Activated naive CD4-positive, alpha-beta T cell (primary cell): Measurements from ENCODE around the gene CSGALNACT2.

Experiments
- DNase-seq, 4 experiments: peaks; one replicate each; lab custom pipeline; 2025; lab: John Stamatoyannopoulos, UW

The CSGALNACT2 gene

DNA sequence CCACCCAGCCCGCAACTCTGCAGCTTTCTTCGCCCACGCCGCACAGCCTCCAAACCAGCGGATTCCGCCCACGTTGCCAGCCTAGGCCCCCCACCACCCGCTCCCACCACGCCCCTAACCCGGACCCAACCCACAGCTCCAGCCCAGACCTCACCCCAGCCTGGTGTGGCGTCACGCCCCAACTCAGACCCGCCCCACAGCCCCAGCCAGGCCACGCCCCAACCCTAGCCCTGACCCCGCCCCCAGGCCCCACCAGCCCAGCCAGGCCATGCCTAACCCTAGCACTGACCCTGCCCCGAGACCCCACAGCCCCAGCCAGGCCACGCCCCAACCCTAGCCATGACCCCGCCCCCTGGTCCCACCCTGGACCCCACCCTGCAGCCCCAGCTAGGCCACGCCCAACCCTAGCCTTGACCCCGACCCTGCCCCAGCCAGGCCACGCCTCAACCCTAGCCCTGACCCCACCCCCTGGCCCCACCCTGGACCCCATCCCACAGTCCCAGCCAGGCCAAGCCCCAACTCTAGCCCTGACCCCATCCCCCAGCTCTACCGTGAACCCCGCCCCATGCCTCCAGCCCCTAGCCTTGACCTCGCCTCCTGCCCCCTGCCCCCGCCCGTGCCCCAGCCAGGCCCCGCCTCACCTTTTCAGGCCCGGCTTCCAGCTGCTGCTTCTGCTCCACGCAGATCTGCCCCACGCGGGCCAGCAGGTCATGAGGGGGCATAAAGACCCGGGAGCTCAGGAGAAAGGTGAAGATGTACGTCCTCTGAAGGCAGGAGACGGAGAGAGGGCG is 64.6 kb downstream of the CSGALNACT2 start:
- peak in 1 of 4 experiments; percentile 20 for DNase-seq

DNA sequence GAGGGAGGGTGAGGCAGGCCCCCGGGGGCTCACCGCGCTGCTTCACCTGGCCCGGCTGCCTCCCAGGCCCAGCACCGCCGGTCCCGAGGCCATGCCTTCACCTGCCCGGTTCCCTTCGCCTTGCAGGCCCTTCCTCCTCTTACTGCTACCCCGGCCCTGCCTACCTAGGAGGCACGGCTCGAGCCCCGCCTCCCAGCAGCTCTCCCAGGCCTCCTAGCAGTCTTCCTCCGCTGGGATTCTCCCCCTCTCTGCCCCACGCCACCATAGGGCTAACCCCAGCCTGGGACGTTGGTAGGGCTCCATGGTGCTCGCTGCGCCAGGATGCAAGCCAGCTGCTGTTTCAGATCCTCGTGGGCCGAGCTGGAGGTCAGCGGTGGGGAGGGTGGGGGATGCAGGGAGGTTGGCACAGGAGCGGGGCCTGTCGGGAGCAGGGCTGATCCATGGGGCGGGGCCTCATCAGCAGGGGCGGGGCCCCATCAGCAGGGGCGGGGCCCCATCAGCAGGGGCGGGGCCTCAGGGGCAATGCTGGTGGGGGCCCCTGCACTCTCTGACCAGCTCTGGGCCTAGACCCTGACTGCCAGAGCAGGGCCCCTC is 65.3 kb downstream of the CSGALNACT2 start:
- DNase-seq: no peak

DNA sequence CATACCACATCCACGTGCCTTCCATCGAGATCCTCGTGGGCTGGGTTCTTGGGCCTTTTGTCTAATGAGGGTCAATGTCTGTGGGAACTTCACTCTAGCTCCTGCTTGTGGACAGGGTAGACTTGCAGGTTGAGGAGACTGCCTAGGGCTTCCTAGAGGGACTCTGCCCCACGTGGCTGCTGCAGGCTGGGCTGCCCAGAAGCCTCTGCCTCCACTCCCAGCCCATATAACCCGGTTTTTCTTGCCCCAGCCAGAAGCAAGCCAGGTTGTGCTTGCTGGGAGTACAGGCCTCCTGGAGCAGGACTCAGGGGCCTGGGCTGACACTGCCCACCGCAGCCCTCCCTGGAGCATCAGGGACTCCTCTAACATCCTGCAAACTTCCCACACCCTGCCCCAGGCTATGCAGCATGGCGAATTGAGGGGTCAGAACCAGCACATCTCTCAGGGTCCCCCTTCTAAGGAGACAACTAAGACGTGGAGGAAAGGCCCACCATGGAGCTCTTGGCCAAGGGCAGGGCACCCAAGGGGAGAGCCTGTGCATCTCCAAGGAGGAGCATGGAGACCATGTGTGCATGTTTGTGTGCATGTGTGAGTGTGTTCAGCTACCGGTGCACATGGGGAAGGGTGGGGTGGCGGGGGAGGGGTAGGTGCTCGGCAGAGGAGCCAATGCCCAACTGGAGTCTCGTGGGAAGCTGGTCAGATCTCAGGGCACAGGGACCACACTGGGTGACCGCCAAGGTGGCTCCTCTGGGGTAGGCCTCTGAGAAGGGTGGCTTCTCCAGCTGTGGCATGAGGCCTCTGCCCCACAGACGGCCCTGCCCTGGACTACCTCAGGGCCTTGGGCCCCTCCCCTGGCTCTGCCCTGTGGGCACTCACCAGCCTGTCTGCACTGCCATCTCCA is 66.0 kb downstream of the CSGALNACT2 start:
- DNase-seq: no peak

DNA sequence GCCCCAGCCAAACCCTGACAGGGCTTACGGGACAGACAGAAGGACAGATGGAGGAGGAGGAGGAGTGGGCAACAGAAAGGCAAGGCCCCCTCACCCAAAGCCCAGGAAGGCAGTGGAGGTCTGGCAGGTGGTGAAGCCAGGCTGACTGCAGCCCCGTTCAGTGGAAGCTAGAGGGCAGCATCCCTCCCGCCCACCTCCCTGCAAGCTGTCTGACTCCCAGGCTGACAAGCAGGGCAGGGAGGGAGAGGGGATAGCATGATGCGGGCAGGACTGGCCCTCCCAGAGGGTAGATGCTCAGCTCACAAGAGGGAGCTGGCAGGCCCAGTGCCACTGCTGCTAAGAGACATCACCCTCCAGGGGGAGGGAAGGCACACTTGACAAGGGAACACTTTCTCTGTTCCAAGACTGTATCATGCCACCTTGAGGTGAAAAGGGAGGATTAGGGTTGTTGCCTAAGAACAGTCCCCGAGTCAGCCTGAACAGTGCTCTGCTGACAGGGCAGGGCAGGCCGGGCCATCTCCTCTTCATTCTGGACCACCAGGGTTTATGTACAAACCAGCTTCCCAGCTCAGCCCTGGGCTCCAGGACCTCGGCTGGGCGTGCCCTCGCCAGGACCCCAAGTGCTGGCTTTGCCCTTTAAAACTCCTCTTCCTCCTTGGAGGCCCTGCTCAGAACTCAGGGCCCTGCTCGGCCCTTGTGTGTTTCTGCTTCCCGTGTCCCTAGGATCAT is 66.9 kb downstream of the CSGALNACT2 start:
- peak in 1 of 4 experiments; percentile 36 for DNase-seq

DNA sequence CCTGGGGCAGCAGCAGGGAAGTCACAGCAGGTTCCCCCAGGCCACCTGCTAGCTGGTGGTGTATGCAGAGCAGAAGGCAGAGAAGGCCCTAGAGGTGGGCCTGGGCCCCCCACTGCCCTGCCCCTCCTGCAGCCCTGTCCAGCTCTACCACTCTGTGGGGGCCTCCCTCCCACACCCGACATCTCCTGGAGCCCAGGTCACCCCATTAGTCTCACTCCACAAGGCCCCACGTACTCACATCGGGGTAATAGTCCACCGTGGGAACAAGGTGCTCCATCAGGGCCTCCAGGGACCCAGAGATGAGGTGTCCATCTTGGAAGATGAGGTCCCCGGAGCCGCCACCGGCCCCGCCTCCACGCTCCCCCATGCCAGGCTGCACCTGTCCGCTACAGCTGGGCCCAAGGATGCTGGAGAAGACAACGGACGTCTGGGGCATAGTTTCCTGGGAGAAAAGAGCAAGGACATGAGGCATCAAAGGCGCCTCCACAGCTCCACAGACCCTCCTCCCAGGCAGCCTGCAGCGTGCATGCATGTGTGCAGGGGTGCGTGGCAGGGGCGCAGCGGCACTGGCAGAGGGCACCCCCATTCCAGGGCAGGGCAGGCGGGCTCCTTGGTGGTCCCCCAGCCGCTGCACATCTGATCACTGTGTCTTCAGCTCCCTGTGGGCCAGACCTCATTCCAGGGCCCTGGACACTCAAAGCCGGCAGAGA is 67.6 kb downstream of the CSGALNACT2 start:
- DNase-seq: no peak

DNA sequence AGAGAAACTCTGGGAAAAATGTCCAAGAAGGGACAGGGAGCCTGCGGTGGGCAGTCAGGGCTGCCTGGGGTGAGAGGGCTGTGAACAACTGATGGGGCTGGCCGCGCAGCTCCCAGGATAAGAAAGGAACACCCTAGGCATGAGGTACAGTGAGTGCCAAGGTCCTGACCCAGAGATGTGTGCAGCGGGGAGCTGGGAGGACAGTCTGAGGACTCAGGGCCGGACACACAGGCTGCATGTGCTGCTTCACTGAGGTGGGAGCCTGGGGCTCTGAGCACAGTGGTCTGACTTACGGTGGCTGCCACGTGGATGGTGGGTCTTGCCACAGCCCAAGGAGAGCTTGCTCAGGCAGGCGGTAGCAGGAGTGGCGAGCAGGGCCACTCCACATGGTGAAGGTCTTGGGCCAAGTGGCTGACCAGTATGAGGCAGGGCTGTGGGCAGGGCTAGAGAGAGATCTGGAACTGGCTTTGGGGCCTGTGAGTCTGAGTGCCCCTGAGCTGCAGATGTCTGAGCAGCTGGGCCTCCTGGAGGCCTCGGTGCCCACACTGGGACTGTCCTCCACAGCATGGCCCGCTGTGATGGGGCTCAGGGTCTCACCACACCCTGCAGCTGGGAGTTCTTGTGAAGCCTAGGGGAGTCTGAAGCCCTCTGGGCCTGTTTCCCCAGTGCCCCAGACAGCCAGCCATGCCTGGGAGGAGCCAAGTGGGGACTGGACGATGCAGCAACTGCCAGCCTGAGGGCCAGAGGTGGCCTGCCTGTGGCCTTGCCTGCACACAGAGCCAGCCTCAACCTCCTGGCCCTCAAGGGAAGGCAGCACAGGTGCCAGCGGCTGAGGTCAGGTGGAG is 68.4 kb downstream of the CSGALNACT2 start:
- no peak for DNase-seq

DNA sequence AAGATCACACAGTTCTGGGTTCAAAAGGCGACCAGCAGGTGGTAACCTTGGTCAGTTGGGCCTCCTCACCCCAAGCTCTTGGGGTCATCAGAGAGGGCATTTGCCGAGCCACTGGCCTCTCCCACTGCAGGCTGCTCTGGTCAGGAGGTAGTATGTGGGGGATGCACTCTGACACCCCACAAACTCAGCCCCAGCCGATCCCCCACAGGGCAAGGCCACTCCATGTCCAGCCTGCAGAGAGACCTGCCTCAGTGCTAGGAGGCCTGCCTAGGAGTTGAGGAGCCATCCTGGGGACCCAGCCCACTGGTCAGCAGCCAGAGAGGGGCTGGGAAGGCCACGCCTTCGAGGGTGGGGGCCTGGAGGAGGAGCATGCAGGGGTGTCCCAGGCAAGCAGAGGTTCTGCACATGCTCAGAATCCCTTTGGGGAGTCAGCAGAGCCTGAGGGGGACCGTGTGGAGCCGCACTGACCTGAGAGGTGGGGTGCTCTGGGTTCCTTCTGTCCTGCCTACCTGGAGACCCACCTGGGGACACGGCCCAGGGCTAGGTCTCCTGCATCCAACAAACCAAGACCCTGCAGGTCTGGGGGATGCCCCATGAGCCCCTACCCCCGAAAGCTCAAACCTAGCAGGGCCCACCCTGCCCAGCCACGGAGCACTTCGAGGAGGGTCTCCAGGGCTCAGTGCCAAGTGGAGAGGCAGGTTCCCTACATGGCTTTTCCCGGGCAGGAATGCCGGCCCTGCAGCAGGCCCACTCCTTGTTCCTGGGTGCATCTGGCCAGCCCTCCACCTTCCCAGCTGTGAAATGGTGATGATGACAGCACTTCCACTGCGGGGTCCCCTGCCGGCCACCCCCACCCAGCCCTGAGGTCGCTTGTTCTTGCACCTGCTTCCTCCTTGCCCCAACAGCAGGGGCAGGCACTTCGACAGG is 70.2 kb downstream of the CSGALNACT2 start:
- no peak for DNase-seq

DNA sequence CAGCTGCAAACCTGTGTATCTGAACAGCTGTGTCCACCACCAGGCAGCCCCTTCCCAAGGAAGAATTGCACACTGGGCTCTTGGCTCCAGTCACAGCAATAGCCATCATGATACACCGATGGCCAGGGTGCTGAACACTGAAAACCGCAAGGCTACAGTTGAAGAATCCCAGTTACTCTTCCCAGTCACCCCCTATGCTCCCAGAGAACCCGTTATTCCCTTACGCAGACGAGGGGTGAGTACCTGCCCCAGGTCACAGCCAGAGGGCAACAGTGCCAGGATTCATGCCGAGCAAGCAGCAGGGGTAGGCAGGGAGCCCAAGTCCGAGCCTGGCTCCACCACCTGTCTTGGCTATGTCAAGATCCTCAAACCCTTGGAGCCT is 70.8 kb downstream of the CSGALNACT2 start:
- no peak for DNase-seq

DNA sequence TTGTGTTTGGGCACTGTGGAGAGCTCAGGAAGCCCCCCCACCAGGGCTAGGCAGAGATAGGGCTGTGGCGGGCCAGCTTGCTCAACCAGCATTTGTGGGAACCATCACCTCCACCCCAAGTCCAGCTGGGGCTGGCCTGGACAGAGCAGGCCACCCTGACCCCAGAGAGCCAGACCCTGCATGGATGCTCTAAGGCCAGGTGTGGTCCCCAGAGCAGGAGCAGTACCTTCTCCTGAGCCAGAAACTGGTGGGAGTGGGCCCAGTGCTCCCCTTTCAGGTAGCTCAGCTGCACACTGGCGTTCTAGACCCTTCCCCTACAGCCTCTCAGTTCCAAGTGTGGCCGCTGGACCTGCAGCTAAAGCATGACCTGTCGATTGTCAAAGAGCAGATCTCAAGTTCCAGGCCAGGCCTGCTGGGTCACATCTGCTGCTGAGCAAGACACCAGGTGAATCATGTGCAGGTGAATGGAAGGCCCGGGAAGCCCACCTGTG is 71.5 kb downstream of the CSGALNACT2 start:
- no peak for DNase-seq

DNA sequence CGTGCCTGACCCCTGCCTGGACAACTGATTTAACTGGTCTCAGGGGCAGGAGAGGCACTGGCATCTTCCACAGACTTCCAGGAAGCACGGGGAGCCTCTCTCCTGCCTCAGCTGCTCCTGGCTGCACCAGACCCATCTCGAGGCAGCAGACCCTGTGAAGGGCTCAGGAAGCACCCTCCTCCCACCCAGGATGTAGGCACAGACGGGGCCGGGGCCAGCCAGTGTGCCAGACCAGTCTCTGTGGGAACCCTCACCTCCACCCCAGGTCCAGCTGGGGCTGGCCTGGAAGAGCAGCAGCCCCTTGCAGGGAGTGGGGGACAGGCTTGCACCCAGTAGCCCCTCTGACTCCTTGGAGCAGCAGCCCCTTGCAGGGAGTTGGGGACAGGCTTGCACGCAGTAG is 72.3 kb downstream of the CSGALNACT2 start:
- DNase-seq: no peak

DNA sequence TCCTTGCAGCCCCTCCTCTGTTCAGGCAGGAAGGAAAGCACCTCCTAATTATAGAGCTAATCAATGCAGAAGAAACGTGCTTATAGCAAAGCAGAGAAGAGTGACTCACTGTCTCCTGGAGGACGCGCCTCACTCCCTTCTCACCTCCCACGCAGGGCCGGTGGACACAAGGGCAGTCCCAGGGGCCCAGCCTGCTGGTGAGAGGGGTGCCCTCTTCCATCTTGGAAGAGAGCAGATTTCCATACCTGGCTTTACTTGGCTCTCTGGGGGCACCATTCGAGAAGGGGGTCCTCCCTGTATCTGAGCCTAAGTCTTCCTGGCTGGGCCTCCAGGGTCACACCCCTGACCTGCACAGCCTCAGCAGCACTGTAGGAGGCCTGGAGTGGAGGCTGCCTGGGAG is 72.8 kb downstream of the CSGALNACT2 start:
- no peak for DNase-seq

DNA sequence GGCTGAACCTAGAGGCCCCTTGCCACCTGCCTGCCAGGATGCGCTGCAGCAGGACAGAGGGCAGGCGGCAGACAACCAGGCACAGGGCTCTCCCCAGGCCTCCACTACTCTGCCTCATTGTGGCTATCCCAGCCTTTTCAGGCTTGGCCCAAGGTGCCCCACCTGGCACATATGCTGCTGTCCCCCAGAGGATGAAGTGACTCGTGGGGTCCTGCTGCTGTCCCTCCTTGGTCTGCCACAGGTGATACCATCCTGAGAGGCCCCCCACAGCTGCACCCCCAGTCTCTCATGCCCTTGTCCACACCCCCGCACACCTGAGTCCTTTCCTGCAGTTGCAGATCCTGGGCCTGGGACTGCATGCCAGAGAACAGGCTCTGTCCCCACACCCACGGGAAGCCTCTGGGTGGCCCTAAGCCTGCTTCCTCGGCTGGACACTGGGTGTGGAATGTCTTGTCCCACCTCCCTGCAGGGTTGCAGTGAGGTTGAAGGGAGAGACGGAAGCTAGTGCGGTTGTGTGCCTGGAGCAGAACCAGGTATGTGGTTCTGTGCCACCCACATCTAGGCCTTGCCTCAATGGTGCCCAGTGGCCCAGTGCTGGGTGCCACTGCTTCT is 73.3 kb downstream of the CSGALNACT2 start:
- no peak for DNase-seq

DNA sequence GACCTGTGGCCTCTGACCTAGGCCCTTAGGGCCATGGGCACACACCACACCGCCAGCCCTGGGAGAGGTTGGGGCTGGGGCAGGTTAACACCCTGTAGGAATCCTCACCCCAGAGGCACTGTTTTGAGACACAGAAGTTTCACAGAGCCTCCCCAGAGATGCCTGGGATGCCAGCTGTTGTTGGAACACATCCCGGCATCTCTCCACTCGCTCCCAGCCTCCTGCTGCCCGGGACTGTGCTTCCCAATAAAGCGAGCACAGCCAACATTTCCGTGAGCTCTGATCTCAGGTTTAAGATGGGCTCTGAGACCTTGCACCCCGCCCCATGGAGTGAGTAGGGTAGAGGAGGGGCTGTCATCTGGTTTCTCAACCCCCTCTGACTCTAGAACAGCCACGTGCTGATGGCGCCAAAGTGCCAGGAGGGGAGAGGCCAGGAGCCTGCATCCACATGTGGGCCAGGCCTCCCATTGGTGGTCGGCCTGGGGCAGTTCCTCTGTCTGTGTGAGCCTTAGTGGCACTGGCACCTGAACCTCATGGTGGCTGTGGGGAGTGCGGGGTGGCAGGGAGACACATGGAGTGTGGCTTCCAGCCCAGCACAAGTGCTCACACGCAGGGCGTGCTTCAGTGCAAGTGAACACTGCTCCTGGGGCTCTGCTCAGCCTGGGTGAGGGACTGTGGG is 73.9 kb downstream of the CSGALNACT2 start:
- DNase-seq: no peak

DNA sequence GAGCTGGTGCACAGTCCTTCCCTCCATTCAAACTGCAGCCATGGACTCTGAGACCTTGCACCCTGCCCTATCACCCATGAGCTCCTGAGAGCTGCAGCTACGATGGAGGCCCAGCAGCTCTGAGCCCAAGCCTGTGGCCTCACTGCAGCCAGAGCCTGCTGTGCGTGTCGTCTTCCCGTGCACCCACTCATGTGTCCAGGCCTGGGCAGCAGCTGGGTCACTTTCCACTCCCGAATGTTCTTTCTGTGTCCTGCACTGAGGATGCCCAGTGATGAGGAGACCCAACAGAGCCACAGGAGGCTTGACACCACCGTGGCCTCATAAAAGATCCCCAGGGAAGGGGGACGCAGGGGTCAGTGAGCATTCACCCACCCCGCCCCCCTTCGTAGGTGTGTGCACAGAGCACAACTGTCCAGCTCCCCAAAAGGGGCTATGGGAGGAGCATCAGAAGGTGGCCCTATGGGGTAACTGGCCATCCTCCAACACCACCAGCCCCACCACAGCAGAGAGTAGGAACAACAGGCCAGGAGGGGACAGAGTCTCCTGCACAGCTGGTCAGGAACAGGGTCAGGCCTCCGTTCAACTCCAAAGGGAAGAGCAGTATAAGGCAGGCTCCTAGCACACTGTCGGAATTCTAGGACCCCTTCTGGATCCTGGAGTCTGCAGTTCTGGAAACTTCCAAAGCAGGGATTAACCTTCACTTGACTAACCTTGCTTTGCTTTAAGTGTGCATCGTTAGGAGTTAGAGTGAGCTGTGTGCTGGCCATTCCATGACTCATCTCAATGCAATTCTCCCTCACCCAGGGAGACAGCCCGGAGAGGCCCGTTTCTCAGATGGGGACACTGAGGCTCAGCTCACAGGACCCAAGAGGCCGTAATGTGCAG is 76.1 kb downstream of the CSGALNACT2 start:
- no peak for DNase-seq

DNA sequence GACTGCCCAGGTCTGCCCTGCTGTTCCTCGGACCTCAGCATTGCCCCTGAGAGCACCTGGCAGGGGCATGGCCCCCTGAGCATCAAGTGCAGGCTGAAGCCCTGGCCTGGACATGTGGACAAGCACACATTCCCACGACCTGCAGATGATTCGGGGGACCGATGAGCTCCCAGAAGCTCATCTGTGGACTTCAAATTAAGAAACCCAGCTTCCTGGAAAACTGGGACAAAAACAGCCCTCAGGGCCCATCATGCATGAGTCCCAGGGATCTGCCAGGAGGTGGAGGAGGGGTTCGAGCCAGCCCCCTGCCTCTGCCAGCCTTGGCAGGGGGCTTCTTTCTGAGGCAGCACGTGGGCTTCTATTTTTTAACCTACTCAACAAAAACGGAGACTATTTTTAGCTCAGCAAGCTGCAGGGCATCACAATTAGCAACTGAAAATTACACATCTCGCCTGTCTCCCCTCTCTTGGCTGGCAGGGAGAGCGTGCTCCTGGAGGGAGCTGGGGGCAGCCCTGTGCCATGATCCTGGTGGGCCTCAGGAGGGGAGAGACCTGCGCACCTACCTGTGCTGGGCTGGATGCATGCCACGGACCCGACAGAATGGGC is 76.8 kb downstream of the CSGALNACT2 start:
- DNase-seq: no peak

DNA sequence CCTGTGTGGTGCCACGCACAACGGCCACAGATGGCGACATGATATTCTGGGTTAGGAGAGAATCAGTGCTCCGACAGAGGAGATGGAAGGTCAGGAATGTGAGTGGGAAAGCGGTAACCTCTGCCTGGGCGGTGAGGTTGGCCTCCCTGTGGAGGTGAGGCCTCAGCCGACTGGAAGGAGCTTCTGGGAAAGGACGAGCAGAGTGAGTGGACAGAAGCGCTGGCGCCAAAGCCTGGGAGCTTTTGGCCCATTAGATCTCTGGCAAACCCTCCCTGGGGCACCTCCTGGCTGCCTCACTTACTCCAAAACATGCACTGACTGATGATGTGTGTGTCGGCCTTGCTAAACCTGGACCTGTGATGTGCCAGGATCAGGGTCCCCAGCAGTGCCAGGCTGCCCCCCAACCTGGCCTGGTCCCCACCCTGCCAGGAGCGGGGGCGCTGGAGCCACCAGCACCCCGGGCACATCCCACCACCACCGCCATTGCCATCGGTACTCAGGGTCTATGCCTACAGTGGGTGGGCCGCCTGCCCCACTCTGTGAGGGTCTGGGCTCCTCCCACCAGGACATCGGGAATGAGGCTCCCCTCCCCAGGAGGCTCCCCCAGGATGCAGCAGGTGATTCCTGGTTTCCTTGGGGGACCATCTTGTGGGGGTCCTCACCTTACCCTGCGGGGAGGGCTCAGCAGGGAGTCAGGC is 77.7 kb downstream of the CSGALNACT2 start:
- DNase-seq: no peak
